ENCODE data around the gene ABHD8.

DNA sequence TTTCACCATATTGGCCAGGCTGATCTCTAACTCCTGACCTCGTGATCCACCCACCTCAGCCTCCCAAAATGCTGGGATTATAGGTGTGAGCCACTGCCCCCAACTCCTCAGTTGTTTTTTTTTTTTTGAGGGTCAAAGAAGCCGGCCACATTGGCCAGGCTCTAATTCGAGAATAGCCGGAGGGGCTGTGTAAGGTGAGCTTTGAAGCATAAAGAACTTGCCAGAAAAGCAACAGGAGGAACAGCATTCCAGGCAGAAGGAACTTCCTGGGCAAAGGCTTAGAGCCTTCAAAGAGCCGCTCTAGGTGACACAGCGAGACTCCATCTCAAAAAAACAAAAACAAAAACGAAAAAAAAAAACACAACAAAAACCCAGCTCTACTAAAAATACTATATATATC is 37.2 kb downstream of the ABHD8 start:
- TF ChIP-seq, protein P1, sequence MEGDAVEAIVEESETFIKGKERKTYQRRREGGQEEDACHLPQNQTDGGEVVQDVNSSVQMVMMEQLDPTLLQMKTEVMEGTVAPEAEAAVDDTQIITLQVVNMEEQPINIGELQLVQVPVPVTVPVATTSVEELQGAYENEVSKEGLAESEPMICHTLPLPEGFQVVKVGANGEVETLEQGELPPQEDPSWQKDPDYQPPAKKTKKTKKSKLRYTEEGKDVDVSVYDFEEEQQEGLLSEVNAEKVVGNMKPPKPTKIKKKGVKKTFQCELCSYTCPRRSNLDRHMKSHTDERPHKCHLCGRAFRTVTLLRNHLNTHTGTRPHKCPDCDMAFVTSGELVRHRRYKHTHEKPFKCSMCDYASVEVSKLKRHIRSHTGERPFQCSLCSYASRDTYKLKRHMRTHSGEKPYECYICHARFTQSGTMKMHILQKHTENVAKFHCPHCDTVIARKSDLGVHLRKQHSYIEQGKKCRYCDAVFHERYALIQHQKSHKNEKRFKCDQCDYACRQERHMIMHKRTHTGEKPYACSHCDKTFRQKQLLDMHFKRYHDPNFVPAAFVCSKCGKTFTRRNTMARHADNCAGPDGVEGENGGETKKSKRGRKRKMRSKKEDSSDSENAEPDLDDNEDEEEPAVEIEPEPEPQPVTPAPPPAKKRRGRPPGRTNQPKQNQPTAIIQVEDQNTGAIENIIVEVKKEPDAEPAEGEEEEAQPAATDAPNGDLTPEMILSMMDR (IDR thresholded peaks at IDR 0.05) = no peak
- no peak for TF ChIP-seq EZH2 (IDR thresholded peaks at IDR 0.05)
